Glutamatergic neuron (in vitro differentiated cells): ENCODE results near the gene TMPRSS6. TPM values are rescaled to one million over a fixed set of nuclear protein-coding genes. Genes with fewer than 3 reads are reported as not detected.

Source experiments
- DNase-seq: peaks from one replicate; pipeline ENCODE4 v3.0.0; 2022
- H3K27ac Mint-ChIP-seq: one replicate; pipeline ENCODE4 v1.8.0; 2020; ENCODE audit warnings: mild to moderate bottlenecking, mixed read lengths, inconsistent platforms; ENCODE audit not compliant: unreplicated experiment
- H3K27me3 Mint-ChIP-seq: one replicate; pipeline ENCODE4 v1.8.0; 2020; ENCODE audit warnings: mild to moderate bottlenecking, moderate library complexity, mixed read lengths, inconsistent platforms; ENCODE audit not compliant: unreplicated experiment
- H3K36me3 Mint-ChIP-seq: one replicate; pipeline ENCODE4 v1.8.0; 2020; ENCODE audit warnings: mild to moderate bottlenecking, mixed read lengths, inconsistent platforms; ENCODE audit not compliant: unreplicated experiment
- H3K4me1 Mint-ChIP-seq: one replicate; pipeline ENCODE4 v1.8.0; 2020; ENCODE audit warnings: mild to moderate bottlenecking, low read depth, mixed read lengths, inconsistent platforms; ENCODE audit not compliant: unreplicated experiment
- H3K4me3 Mint-ChIP-seq: one replicate; pipeline ENCODE4 v1.8.0; 2020; ENCODE audit warnings: mild to moderate bottlenecking, mixed read lengths, inconsistent platforms; ENCODE audit not compliant: unreplicated experiment
- H3K9me3 Mint-ChIP-seq: one replicate; pipeline ENCODE4 v1.8.0; 2020; ENCODE audit warnings: mild to moderate bottlenecking, moderate library complexity, mixed read lengths, inconsistent platforms; ENCODE audit not compliant: unreplicated experiment
- CTCF ChIP-seq: fragments of 200-600 bp; sonication (generic); IDR thresholded peaks from one replicate; pipeline ENCODE4 v1.5.0; 2021; ENCODE audit not compliant: partially characterized antibody, unreplicated experiment
- total RNA-seq: library from RNA; stranded (reverse); fragmentation: NEBNext Ultra II Directional; extraction: Animal tissue kit (Norgen Biotek cat#: 25700); gene quantifications from one replicate; pipeline ENCODE4 v1.2.1, GENCODE V29; 2021; ENCODE audit not compliant: unreplicated experiment

Gene TMPRSS6
- total RNA-seq, 1 donor from 2014 or later = 0.12 TPM

GRCh38 chr22:37059876-37060449, 49.5 kb downstream of the TMPRSS6 start:
- H3K36me3 Mint-ChIP-seq = peaks cover 6% of the 10 kb centered on the region
- no peak overlapping the region for H3K27ac Mint-ChIP-seq
- H3K27me3 Mint-ChIP-seq = peaks cover 5% of the 10 kb centered on the region
- H3K4me3 Mint-ChIP-seq = no peak overlapping the region
- TF ChIP-seq CTCF = no peak
- no peak for DNase-seq
- peaks cover 2% of the 10 kb centered on the region for H3K9me3 Mint-ChIP-seq
- peaks cover 8% of the 10 kb centered on the region for H3K4me1 Mint-ChIP-seq

GRCh38 chr22:37058917-37059701, 50.4 kb downstream of the TMPRSS6 start:
- H3K27ac Mint-ChIP-seq = no peak overlapping the region
- H3K4me1 Mint-ChIP-seq = peaks cover 16% of the 10 kb centered on the region
- no peak overlapping the region for H3K4me3 Mint-ChIP-seq
- no peak for DNase-seq
- peaks cover 2% of the 10 kb centered on the region for H3K9me3 Mint-ChIP-seq
- peaks cover 6% of the 10 kb centered on the region for H3K36me3 Mint-ChIP-seq
- TF ChIP-seq CTCF = peak; percentile 16
- H3K27me3 Mint-ChIP-seq = peaks cover 5% of the 10 kb centered on the region

- DNase-seq = no peak
- Mint-ChIP-seq H3K27ac (no peak overlapping the region), H3K9me3 (peaks cover 2% of the 10 kb centered on the region), H3K4me3 (no peak overlapping the region), H3K36me3 (peaks cover 6% of the 10 kb centered on the region), H3K4me1 (peaks cover 24% of the 10 kb centered on the region), H3K27me3 (peaks cover 5% of the 10 kb centered on the region)
- no peak for TF ChIP-seq CTCF
These were observed 51.6 kb downstream of the TMPRSS6 start for GRCh38 chr22:37057796-37058510.

GRCh38 chr22:37057226-37057625, 52.3 kb downstream of the TMPRSS6 start:
- no peak for TF ChIP-seq CTCF
- H3K27ac Mint-ChIP-seq = no peak overlapping the region
- H3K27me3 Mint-ChIP-seq = peaks cover 5% of the 10 kb centered on the region
- H3K4me1 Mint-ChIP-seq = peaks cover 28% of the 10 kb centered on the region
- H3K36me3 Mint-ChIP-seq = peaks cover 6% of the 10 kb centered on the region
- H3K4me3 Mint-ChIP-seq = no peak overlapping the region
- no peak for DNase-seq
- H3K9me3 Mint-ChIP-seq = peaks cover 4% of the 10 kb centered on the region
